Activated CD4-positive, alpha-beta T cell treated with anti-CD3 and anti-CD28 coated beads, Interleukin-2, Interleukin-4, amounts not matched to agents 100 ng/mL and 50 ng/mL, durations not matched to agents 16 hours and 8 hours (primary cell): Measurements from ENCODE around the gene POLR3B.

Experiments
- DNase-seq: peaks from one replicate; pipeline ENCODE4 v3.0.0-alpha.2; 2020; ENCODE audit warnings: low spot score

POLR3B gene

DNA sequence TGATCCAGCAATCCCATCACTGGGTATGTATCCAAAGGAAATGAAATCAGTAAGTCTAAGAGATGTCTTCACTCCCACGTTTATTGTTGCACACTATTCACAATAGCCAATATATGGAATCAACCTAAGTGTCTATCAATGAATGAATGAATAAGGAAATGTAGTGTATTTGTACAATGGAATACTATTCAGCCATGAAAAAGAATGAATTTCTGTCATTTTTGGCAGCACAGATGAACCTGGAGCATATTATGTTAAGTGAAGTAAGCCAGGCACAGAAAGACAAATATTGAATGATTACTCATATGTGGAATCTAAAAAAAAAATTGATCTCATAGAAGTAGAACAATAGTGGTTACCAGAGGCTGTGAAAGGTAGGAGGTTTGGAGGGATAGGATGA, 194.7 kb downstream of the POLR3B start:
- DNase-seq = no peak
